Choroid plexus epithelial cell (primary cell): ENCODE data around the gene FMNL1.

ENCODE experiments used
- DNase-seq: peaks from one replicate; pipeline ENCODE4 v3.0.0-alpha.2; 2010; ENCODE audit warnings: low read depth
- H3K4me3 ChIP-seq: 2 replicates; pipeline ENCODE4 v1.5.1; 2011; ENCODE audit warnings: low read depth, mild to moderate bottlenecking, control low read depth, low read length, moderate library complexity
- TF ChIP-seq, protein P1 (sequence below): conservative IDR thresholded peaks from 2 replicates; pipeline ENCODE4 v1.5.1; 2011; ENCODE audit warnings: low read depth, mild to moderate bottlenecking, control low read depth, inconsistent platforms, low read length, moderate library complexity

FMNL1 gene

GRCh38 chr17:45238155-45238774 is 16.6 kb downstream of the FMNL1 start:
- no peak overlapping the region for H3K4me3 ChIP-seq
- TF ChIP-seq, protein P1, sequence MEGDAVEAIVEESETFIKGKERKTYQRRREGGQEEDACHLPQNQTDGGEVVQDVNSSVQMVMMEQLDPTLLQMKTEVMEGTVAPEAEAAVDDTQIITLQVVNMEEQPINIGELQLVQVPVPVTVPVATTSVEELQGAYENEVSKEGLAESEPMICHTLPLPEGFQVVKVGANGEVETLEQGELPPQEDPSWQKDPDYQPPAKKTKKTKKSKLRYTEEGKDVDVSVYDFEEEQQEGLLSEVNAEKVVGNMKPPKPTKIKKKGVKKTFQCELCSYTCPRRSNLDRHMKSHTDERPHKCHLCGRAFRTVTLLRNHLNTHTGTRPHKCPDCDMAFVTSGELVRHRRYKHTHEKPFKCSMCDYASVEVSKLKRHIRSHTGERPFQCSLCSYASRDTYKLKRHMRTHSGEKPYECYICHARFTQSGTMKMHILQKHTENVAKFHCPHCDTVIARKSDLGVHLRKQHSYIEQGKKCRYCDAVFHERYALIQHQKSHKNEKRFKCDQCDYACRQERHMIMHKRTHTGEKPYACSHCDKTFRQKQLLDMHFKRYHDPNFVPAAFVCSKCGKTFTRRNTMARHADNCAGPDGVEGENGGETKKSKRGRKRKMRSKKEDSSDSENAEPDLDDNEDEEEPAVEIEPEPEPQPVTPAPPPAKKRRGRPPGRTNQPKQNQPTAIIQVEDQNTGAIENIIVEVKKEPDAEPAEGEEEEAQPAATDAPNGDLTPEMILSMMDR: no peak
- DNase-seq: no peak

GRCh38 chr17:45240905-45241327 is 19.2 kb downstream of the FMNL1 start:
- H3K4me3 ChIP-seq: peak overlapping the region; percentile 8
- TF ChIP-seq, protein P1: no peak
- DNase-seq: no peak

GRCh38 chr17:45241328-45242028 is 19.8 kb downstream of the FMNL1 start:
- H3K4me3 ChIP-seq: peak overlapping the region; percentile 45
- no peak for DNase-seq
- TF ChIP-seq, protein P1: no peak

- TF ChIP-seq, protein P1: no peak
- no peak overlapping the region for H3K4me3 ChIP-seq
- no peak for DNase-seq
These were observed 20.3 kb downstream of the FMNL1 start for GRCh38 chr17:45242029-45242414.

- DNase-seq: no peak
- TF ChIP-seq, protein P1: no peak
- no peak overlapping the region for H3K4me3 ChIP-seq
These were observed 22.1 kb downstream of the FMNL1 start for GRCh38 chr17:45243750-45244149.

- DNase-seq: no peak
- H3K4me3 ChIP-seq: no peak overlapping the region
- TF ChIP-seq, protein P1: no peak
These were observed 23.3 kb downstream of the FMNL1 start for GRCh38 chr17:45244725-45245656.
